Activated T-helper 1 cell treated with anti-CD3 and anti-CD28 coated beads, Interleukin-2, amount 50 U/mL, for 16 hours (primary cell): ENCODE results near the gene OR1I1.

ENCODE experiments used
- DNase-seq, 2 donors: peaks; one replicate each; pipeline ENCODE4 v3.0.0-alpha.2; 2020; ENCODE audit warnings: low read depth in 1 of 2, low spot score in 1 of 2

Gene OR1I1

GRCh38 chr19:15118248-15118647 is 36.2 kb downstream of the OR1I1 start:
- no peak for DNase-seq

DNA sequence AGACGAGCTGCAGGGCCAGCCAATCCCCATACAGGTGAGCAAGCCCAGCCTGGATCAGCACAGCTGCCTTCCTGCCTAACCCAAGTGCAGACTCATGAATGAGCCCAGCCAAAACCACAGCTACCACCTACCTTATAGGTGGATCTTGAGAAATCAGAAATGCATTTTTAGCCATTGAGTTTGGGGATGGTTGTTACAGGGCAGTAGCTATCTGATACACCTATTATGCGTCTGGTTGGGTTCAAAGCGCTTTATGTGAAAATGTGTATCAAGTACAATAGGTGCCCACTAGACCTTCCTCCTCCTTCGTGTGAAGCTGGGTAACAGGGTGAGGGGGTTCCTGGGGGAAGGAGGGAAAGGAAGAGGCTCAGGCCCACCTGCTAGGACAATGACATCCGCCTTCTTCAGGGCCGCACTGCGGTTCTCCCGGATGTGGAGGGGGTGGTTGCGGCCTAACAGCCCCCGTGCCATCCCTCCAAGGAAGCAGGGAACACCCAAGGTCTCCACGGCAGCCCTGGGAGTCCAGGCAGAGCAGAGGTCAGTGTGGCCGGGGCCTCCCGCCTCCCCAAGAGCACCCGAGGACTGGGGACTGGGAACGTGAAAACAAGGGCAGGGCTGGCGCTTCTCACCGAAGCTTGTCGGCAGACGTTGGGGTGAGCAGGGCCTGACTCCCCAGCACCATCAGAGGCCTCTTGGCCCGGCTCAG is 36.9 kb downstream of the OR1I1 start:
- no peak for DNase-seq

DNA sequence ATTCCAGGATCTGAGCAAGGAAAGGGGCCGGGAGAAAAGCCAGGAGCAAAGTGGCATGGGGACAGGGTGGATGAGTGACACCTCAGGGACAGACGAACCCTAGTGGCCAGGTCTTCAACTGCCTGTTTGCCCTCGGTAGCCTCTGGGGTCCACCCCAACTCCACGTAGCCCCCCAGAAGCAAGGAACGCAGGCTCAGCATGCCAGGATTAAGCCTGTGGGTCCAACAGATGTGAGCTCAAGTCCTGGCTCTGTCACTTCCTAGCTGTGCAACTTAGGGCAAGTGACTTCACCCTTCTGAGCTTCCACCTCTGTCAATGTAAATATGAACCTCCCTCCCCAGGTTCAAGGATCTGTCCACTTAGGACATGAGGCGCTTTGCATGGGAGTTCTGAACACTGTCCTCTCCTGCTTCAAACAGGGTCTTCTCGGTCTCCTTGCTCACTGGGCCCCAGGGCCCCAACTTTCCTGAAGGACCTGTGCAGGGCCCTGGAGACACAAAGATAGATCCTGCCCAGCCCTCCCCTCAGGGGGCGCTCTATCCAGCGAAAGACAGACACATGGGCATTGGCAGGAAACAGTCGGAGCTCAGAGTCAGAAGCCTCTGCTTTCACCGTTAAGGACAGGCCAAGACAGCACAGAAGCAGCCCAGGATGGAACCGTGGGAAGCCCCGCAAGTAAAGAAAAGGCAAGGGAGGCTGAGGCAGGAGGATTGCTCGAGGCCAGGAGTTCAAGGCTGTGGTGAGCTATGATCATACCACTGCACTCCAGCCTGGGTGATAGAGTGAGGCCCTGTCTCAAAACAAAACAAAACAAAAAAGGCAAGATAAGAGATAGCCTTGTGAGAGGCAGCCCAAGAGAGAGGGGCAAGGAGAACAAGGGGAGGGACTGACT is 38.4 kb downstream of the OR1I1 start:
- no peak for DNase-seq

DNA sequence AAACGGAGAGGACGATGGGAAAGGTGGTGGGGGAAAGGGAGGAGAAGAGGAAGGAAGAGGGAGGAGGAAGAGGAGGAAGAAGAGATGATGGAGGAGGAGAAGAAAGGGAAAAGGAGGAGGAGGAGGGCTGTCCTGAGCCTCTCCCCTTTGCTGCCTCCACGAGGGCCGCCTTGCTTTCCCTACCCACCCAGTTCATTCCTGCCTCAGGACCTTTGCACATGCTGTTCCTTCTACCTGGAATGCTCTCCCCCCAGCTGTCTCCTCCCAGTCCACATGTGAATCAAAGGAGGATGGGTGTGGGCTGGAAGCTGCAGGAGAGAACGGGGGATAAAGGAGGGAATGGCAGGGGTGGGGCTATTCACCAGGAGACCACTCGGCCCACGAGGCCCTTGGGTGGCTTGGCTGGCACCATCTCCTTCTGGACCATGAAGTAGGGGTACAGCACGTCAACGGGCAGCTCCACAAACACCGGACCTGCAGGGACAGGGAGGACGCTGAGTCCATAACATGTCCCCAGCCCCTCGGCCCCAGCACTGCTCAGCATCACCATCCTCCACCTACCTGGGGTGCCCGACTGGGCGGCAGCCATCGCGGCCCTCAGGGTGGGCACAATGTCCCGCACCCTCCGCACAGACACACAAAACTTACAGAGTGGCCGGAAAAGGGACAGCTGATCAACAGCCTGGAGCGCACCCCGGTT is 40.5 kb downstream of the OR1I1 start:
- DNase-seq, result no peak

GRCh38 chr19:15123031-15123890 is 41.2 kb downstream of the OR1I1 start:
- no peak for DNase-seq

- no peak for DNase-seq
These were observed 41.9 kb downstream of the OR1I1 start for GRCh38 chr19:15123900-15124299.

- DNase-seq, result no peak
These were observed 42.7 kb downstream of the OR1I1 start for GRCh38 chr19:15124572-15125231.

DNA sequence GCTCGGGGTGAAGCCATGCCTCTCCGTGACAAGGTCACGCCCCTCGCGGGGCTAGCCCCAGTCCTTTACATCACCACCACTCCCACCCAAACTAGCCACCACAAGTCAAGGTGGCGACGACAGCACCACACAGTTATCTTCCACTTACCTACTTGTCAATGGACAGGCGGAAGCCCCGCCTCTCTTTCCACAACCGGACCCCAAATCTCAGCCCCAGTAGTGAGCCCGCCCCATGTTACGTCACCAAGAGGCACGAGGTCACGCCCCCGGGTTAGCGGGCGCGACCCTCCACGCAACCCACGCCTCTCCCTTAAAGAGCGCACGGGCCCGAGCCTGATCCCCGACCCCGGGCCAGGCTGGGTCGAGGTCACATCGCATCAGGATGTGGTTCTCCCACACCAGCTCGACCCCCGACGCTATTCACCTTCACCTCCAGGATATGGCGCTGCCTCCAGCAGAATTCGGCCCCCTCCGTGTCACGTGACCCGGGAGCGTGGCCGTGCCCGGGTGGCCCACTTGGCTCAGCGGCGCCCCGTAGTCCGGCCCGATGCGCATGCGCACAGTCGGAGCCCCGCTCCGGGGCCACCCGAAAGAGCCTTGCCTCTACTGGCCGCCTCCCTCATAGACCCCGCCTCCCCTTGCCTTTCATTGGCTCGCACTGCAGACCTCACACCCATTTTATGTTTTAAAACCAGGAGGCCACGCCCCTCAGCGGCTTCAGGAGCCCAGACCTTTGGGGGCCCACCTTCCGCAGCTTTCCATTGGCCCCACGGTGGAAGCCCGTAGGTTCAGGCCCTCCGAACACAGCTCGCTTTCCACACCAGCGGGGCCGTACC is 43.4 kb downstream of the OR1I1 start:
- peak; percentile 89 to 94 for DNase-seq

DNA sequence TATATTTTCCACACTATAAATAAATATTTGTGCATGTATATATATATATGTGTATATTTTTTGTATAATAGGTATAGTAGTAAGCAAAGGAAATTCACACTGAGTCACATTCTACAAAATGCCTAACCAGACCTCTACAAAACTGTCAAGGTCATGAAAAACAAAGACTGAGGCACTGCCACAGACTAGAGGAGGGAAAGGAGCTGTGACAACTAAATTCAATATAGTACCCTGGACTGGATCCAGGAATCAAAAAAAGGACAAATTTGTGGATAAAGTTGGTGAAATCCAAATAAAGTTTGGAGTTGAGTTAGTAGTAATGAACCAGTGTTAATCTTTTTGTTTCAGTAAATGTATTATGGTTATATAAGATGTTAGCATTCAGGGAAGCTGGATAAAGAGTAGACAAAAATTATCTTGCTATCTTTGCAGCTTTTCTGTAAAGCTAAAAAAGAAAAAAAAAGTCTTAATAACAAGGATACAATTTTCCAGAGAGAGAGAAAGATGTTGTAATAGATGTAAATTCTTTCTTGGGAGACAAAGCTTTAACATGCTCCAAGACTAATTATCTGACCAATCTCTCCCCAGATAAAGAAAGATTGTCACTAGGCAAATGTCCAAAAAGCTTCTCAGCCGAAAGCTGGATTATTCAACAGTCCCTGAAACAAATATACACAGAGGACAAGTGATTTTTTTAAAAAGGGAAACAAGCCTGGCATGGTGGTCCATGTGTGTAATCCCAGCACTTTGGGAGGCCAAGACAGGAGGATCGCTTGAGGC is 44.3 kb downstream of the OR1I1 start:
- no peak for DNase-seq

DNA sequence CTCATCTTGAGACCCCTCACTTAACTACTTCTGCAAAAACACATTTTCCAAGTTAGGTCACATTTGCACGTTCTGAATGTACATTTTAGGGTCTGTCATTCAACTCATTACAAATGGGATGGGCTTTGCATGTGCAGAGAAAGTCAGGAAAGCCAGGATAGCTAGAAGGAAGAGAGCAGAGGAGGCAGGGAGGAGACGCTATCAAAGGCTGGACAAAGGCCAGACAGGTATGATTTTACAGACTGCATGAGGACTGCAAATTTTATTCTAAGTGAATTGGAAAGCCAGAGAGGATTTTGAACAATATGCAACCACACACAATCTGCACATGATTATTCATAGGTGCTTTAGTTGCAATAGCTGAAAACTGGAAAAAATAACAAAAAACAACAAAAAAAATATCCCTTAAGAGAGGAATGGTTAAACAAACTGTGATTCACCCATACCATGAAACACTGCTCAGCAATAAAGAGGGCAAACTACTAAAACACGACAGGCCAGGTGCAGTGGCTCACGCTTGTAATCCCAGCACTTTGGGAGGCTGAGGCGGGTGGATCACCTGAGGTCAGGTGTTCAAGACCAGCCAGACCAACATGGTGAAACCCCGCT is 46.3 kb downstream of the OR1I1 start:
- DNase-seq, result no peak

DNA sequence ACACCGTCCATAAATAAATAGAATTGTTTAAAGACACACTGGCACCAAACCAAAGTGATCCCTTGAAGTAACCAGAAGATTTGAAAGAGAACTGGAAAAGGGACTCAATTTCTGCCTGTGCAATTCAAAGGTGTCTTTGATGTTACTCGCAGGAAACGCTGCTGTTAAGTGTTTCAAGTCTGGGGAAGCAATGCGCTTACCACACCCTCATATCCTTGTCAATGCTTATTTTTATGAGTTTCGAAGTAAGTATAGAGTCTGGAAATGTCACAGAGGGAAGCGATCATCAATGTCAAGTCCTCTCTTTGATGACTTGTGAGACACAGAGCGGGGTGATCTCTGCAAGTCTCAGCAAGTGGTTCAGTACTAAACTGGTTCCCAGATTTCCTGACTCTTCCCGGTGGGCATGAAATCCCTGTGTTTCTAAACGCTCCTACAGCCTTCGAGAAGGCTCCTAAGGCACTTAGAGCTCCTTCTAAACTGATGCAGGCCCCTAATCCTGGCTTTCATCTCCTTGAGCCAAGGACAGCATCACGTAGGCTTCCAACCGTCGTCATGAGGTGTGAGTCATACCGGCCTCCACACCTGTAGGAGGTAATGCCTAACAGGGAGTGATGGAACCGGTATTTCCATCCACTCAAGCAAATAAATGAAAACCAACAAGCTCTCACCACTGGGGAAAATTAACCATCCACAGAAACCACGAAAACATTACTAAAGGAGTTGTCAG is 48.0 kb downstream of the OR1I1 start:
- no peak for DNase-seq

DNA sequence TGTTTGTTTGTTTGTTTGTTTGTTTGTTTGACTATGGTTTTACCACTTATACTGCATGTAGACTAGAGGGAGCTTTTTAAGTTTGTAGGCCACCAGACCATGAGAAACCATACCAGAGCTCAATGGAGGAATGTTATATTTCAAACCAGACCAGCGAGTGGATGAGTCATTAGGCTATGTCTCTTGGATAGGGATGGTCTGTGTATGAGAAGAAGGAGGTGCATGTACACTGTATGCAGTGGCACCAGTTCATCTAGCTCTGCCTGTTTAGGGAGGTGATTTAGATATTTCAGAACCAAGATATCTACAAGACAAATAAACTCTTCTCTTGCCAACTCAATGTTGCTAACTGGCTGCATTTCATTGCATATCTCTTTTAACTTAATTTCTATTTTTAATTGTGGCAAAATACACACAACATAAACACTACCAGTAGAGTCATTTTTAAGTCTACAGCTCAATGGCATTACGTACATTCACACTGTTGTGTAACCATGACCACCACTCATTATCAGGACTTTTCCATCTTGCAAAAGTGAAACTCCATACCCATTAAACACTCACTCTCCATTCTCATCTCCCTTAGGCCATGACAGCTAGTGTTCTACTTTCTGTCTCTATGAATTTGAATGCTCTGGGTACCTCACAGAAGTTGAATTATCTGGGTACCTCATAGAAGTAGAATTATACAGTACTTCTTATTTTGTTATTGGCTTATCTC is 54.4 kb downstream of the OR1I1 start:
- no peak for DNase-seq

GRCh38 chr19:15137777-15138176 is 55.8 kb downstream of the OR1I1 start:
- DNase-seq, result no peak

- DNase-seq, result no peak
These were observed 56.4 kb downstream of the OR1I1 start for GRCh38 chr19:15138427-15138826.

- no peak for DNase-seq
These were observed 59.1 kb downstream of the OR1I1 start for GRCh38 chr19:15141143-15141542.

DNA sequence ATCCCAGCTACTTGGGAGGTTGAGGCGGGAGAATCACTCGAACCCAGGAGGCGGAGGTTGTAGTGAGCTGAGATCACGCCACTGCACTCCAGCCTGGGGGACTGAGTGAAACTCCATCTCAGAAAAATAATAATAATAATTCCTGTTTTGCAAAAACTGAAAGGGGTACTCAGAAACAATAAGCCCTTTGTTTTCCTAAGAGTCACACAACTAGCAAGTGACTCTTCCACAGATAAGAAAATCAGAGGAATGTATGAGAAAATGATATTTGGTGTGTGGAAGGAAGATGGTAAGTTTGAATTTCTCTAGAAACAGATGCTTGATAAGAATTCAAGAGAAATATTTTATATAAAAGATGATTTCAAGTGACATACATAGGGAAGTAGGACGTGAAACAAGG is 60.3 kb downstream of the OR1I1 start:
- no peak for DNase-seq
